MV-4-11 (cell line): ENCODE data around the gene DMAC2L.
"Not testable (repeated sequence)": the region's sequence is repeated elsewhere in the genome, so short reads cannot be mapped to it uniquely, and the experiment has no call there.

Experiments used
- DNase-seq: peaks from one replicate; lab custom pipeline; 2025; lab: John Stamatoyannopoulos, UW

Gene DMAC2L

DNA sequence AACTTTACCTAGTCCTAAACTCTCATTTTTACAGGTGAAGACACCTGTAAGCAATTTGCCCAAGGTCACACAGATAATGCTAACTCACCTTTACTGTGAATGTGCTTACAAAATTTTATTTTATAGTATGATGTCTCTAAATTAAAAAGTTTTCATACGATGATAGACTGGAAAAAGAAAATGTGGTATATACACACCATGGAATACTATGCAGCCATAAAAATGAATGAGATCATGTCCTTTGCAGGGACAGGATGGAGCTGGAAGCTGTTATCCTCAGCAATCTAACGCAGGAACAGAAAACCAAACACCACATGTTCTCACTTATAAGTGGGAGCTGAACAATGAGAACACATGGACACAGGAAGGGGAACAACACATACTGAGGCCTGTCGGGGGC lies 44.2 kb downstream of the DMAC2L start:
- not testable (repeated sequence) for DNase-seq

DNA sequence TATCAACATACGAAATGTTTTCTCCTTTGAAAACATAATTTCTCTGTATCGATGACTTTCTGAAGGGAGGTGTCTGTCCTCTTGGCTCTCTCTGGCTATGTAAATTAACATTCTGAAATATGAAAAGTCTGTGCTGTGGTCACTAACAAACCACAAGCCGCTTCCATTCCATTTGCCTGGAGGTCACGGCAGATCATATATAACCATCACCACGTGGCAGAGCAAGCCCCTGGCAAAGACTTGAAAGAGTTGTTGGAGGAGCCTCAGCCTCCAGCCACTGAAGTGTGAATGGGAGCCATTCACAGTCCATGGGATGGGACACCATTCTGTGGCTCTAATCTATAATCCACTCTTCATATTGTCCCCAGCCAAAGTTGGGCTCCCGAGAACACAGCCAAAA lies 45.0 kb downstream of the DMAC2L start:
- peak; percentile 24 for DNase-seq

DNA sequence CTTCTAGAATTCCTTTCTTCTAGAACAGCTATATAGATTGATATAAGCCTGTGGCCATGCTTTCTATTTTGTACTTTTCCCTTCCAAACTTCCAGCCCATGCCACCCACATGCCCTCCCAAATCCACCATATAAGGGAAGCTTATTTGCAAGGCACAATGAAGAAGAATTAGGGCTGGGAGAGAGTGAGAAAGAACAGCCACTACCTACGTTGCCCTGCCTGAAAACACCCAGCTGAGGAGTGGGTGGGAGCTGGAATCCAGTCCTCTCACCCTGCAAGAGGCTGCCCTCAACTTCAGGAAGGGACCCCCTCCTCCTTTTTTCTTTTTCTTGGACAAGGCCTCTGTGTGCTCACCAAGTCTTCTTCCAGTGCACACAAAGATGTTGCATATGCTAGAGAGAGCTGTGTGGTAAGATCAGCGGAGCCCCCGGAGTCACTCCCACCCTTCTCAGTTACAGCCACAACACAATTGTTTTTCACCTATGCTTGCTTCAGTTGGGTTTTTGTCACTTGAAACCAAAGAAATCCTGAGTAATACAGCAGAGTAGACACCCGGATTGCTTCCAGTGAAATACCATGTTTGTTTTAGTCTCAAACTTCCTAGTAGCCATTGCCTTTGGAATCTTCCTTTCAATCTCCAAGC lies 45.8 kb downstream of the DMAC2L start:
- DNase-seq: no peak

DNA sequence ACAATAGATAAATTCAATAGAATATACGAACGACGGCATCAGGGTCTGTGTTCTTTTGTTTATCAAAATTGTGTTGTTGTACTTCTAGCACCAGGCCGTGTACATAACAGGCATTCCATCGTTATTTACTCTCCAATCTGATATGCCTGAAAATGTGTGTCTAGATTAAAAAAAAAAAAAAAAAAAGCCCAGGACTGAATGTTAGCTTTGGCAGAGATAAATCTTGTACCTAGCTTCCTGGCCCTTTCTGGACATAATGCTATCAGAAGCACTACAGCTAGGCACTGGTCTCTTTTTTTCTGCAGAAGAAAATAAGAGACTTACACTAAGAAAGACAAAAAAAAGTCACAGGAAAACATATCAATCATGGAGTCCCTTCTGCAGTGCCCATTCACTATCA lies 47.5 kb downstream of the DMAC2L start:
- DNase-seq: no peak

DNA sequence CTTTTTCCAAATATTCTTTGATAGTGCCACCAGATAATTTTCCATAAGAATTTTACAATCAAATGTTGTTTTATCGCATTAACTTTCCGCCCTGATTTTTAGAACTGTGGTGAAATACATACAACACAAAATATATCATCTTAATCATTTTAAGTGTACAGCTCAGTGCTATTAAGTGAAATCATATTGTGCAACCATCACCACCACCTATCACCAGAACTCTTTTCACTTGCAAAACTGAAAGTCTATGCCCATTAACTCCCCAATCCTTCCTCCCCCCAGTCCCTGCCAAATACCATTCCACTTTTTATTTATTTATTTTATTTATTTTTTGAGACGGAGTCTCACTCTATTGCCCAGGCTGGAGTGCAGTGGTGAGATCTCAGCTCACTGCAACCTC lies 48.0 kb downstream of the DMAC2L start:
- DNase-seq: no peak

DNA sequence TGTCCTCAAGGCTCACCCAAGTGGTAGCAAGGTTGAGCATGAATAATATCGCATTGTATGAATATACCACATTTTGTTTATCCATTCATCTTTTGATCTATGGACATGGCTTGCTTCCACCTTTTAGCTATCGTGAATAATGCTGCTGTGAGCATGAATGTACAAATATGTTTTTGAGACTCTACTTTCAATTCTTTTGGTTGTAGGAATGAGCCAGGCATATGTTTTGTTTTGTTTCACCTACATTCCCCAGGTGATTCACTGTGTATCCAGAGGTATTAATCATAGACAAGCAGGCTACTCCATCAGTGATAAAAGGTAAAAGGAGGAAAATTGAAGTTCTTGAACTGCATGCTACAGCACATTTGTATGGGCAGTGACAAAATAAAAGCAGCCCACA lies 48.7 kb downstream of the DMAC2L start:
- no peak for DNase-seq

DNA sequence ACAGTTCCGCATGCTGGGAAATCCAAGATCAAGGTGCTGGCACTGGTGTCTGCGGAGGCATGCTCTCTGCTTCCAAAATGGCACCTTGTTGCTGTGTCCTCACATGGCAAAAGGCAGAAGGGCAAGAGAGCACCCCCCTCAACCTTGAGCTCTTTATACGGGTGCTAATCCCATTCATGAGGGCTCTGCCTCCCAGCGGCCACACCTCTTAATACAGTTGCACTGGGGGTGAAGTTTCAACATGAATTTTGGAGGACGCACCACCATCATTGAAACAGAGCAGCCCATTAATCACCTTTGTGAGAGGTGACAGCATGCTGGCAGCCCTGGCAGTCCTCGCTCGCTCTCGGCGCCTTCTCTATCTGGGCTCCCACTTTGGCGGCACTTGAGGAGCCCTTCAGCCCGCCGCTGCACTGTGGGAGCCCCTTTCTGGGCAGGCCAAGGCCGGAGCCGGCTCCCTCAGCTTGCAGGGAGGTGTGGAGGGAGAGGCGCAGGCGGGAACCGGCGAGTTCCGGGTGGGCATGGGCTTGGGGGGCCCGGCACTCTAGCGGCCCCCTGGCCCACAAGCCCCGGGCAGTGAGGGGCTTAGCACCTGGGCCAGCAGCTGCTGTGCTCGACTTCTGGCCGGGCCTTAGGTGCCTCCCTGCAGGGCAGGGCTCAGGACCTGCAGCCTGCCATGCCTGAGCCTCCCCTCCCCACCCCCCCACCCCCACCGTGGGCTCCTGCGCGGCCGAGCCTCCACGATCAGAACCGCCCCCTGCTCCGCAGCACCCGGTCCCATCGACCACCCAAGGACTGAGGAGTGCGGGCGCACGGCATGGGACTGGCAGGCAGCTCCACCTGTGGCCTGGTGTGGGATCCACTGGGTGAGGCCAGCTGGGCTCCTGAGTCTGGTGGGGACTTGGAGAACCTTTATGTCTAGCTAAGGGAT lies 49.6 kb downstream of the DMAC2L start:
- DNase-seq: not testable (repeated sequence)

DNA sequence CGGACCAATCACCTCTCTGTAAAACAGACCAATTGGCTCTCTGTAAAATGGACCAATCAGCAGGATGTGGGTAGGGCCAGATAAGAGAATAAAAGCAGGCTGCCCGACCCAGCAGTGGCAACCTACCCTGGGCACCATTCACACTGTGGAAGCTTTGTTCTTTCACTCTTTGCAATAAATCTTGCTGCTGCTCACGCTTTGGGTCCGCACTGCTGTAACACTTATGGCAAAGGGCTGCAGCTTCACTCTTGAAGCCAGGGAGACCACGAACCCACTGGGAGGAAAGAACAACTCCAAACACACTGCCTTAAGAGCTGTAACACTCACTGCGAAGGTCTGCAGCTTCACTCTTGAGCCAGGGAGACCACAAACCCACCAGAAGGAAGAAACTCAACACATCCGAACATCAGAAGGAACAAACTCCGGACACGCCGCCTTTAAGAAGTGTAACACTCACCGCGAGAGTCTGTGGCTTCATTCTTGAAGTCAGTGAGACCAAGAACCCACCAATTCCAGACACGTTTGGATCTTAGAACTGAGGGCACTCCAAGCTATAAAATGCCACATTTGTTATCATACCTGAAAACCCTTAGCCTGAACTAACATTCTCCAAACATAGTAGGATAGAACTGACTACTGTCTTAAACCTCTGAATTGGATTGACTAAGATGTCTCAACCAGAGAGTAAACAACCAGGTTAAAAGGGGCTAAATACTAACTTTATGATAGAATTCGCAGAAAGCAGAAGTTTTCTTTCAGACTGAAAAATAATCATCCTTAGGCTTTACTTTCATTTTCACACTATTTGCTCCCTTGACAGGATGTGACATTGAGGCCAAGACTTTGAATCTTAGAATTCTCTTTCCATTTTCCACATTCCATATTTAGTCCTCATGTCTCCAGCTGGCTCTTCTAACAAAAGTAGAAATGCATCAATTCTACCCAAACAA lies 50.9 kb downstream of the DMAC2L start:
- DNase-seq: peak; percentile 55

DNA sequence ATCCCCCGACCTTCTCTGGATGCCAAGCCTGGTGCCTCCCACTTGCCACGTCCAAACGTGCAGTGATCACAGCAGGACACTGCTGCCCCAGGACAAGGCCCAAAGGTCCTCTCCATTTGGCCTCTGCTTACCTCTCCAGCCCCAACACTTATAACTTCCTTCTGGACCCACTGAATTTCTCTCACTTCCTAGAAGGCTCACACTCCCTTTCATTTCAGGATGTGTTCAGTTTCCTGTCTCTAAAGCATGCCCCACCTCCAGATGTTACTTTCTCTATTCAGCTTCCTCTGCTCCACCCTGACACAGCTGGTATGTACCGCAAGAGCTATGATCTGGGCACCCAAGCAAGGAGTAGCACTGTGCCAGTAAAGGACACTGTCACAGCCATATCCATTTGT lies 51.6 kb downstream of the DMAC2L start:
- peak; percentile 95 for DNase-seq

DNA sequence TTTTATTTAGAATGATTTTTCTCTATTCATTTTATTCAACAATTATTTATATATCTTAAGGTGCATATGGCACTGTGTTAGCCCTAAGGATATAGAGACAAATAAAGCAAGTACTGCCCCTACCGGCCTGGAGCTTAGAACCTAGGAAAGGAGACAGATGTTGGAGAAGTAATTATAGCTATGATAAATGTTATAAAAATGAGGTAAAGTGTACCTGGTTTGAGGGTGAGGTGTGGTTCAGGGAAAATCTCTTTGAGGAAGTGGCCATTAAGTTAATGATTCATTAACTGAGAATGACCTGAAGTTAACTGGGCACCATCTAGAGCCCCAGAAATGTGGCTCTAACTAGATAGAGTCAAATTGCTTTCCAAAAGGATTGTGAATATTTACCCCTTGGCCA lies 52.7 kb downstream of the DMAC2L start:
- DNase-seq: no peak

DNA sequence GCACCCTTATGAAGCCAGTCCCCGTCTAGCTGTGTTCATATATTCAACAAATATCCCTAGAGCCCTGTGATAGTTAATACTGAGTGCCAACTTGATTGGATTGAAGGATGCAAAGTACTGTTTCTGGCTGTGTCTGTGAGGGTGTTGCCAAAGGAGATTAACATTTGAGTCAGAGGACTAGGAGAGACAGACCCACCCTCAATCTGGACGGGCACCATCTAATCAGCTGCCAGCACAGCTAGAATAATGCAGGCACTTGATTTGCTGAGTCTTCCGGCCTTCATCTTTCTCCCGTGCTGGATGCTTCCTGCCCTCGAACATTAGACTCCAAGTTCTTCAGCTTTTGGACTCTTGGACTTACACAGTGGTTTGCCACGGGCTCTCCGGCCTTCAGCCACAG lies 53.4 kb downstream of the DMAC2L start:
- DNase-seq: not testable (repeated sequence)

DNA sequence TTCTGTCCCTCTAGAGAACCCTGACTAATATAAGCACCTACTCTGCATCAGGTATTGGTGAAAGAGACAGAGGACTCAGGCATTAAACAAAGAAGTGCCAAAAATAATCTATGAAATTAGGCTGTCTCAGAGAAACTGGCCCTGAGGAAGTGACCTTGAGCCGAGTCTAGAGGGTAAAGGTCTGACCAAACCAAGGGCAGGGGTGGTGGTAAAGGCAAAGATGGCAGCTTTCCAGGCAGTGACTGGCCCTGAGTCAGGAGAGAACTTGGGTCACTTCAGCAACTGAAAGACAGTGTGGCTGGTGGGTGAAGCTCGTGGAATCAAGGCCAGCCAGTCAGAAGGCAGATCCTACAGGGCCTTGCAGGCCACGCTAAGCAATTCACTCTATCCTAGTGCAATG lies 54.0 kb downstream of the DMAC2L start:
- DNase-seq: no peak

DNA sequence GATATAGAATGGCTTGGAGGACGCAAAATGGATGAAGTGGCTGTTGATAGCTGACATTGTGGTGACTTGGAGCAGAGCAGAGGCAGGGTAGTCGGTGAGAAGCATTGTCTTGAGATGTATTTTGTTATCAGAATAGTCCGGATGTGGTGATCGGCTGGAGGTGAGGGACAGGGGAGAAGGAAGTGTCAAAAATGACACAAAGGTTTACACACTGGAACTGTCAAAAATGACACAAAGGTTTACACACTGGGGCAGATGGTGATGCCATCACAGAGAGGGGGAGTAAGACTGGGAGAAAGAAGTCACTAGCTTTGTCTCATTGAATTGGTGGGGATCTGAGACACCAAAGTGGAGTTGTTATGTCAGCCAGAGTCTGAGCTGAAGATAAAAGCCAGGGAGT lies 54.5 kb downstream of the DMAC2L start:
- no peak for DNase-seq

DNA sequence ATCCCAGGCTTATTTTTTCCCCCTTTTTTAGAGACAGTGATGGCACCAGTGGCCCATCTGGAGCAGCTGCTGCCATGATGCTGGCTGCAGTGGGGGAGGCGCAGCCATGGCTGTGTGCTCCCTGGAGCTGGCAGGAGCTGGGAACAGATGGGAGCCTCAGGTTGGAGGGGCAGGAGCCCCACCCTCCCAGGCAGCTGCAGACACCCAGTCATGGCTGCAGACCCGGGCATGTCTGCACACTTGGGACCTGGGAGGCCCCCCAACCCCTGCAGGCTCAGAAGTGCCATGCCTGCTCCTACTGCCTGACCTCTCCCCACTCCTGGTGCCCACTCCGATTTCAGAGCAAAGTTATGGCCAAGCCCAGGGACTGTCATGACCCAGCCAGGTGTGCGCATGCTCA lies 59.4 kb downstream of the DMAC2L start:
- DNase-seq: no peak

DNA sequence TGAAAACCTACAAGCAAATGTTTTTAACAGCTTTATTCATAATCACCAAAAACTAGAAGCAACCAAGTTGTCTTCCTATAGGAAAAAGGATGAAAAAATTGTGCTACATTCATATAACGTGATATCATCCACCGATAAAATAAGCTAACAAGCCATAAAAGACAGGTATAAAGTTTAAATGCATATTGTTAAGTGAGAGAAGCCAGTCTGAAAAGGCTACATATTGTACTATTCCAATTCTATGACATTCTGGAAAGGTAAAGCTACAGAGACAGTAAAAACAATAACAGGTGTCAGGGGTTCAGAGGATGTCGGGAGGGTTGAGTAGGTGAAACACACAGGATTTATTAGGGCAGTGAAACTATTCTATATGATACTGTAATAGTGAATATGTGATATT lies 61.8 kb downstream of the DMAC2L start:
- no peak for DNase-seq

DNA sequence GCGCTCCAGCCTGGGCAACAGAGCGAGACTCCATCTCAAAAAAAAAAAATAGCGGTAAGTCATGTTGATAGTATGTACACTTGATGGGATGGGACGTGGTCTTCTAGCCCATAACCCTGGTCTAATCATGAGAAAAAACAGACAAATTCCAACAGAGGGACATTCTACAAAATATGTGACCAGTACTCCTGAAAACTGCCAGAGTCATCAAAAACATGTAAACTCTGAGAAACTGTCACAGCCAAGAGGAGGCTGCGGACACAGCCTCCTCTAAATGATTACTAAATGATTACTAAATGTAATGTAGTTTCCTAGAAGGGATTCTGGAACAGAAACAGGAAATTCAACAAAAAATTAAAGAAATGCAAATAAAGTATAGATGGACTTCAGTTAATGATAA lies 63.6 kb downstream of the DMAC2L start:
- DNase-seq: no peak
